ENCODE measurements around the gene DGKQ. TPM values are rescaled to one million over a fixed set of nuclear protein-coding genes. Genes with fewer than 3 reads are reported as not detected.

Gene DGKQ
- total and polyA plus RNA-seq, 2 of the 13 experiments (the other 11 are each of a cell fraction or from before 2014, with no cell fraction given) = 4.5 to 7.2 TPM

GRCh38 chr4:992297-993110, 19.1 kb upstream of the DGKQ start (continued):
- TF ChIP-seq, protein P1, sequence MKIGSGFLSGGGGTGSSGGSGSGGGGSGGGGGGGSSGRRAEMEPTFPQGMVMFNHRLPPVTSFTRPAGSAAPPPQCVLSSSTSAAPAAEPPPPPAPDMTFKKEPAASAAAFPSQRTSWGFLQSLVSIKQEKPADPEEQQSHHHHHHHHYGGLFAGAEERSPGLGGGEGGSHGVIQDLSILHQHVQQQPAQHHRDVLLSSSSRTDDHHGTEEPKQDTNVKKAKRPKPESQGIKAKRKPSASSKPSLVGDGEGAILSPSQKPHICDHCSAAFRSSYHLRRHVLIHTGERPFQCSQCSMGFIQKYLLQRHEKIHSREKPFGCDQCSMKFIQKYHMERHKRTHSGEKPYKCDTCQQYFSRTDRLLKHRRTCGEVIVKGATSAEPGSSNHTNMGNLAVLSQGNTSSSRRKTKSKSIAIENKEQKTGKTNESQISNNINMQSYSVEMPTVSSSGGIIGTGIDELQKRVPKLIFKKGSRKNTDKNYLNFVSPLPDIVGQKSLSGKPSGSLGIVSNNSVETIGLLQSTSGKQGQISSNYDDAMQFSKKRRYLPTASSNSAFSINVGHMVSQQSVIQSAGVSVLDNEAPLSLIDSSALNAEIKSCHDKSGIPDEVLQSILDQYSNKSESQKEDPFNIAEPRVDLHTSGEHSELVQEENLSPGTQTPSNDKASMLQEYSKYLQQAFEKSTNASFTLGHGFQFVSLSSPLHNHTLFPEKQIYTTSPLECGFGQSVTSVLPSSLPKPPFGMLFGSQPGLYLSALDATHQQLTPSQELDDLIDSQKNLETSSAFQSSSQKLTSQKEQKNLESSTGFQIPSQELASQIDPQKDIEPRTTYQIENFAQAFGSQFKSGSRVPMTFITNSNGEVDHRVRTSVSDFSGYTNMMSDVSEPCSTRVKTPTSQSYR (CRISPR knock-in tag; IDR thresholded peaks at IDR 0.05; ENCODE audit: borderline replicate concordance) = 0 out of 2 replicates have a peak, but pooled peaks have one; percentile 53
- TF ChIP-seq, protein P2, sequence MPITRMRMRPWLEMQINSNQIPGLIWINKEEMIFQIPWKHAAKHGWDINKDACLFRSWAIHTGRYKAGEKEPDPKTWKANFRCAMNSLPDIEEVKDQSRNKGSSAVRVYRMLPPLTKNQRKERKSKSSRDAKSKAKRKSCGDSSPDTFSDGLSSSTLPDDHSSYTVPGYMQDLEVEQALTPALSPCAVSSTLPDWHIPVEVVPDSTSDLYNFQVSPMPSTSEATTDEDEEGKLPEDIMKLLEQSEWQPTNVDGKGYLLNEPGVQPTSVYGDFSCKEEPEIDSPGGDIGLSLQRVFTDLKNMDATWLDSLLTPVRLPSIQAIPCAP (CRISPR knock-in tag; IDR thresholded peaks at IDR 0.05; ENCODE audit: low read depth) = peak; percentile 41; the same call in 1 of the 2 replicates
- TF ChIP-seq ZNF441 (CRISPR knock-in tag; IDR thresholded peaks at IDR 0.05; ENCODE audit: borderline replicate concordance) (peak; percentile 23; the same call in 1 of the 2 replicates), ZMYM3 (CRISPR knock-in tag; IDR thresholded peaks at IDR 0.05) (peak; percentile 76; the same call in 1 of the 2 replicates), LBX2 (CRISPR knock-in tag; IDR thresholded peaks at IDR 0.05; ENCODE audit: borderline replicate concordance) (no peak), ZNF772 (CRISPR knock-in tag; IDR thresholded peaks at IDR 0.05) (0 out of 2 replicates have a peak, but pooled peaks have one; percentile 11), POLR2G (IDR thresholded peaks at IDR 0.05; ENCODE audit: low read depth, low read length) (peak; percentile 86), HIVEP1 (CRISPR knock-in tag; IDR thresholded peaks at IDR 0.05) (peak; percentile 82; the same call in 1 of the 2 replicates), JUN (CRISPR knock-in tag; IDR thresholded peaks at IDR 0.05) (peak; percentile 57; the same call in 1 of the 2 replicates), ZNF713 (CRISPR knock-in tag; IDR thresholded peaks at IDR 0.05) (0 out of 2 replicates have a peak, but pooled peaks have one; percentile 44), SP1 (IDR thresholded peaks at IDR 0.05) (no peak), SP1 (CRISPR knock-in tag; IDR thresholded peaks at IDR 0.05) (peak; percentile 75), NR2F6 (IDR thresholded peaks at IDR 0.05) (peak; percentile 97), NR2F6 (CRISPR knock-in tag; IDR thresholded peaks at IDR 0.05) (peak; percentile 99), MEF2D (CRISPR knock-in tag; IDR thresholded peaks at IDR 0.05) (peak; percentile 82), NONO (IDR thresholded peaks at IDR 0.05) (no peak), NONO (CRISPR knock-in tag; conservative IDR thresholded peaks at IDR 0.05) (peak; percentile 68), RARA (CRISPR knock-in tag; IDR thresholded peaks at IDR 0.05) (peak; percentile 93), ZNF768 (CRISPR knock-in tag; IDR thresholded peaks at IDR 0.05) (peak; percentile 60; the same call in 1 of the 2 replicates), ZNF224 (CRISPR knock-in tag; IDR thresholded peaks at IDR 0.05) (0 out of 2 replicates have a peak, but pooled peaks have one; percentile 60), SNAPC2 (CRISPR knock-in tag; IDR thresholded peaks at IDR 0.05) (peak; percentile 62; the same call in 1 of the 2 replicates), ZSCAN22 (CRISPR knock-in tag; IDR thresholded peaks at IDR 0.05) (no peak)
- TF ChIP-seq, protein P3, sequence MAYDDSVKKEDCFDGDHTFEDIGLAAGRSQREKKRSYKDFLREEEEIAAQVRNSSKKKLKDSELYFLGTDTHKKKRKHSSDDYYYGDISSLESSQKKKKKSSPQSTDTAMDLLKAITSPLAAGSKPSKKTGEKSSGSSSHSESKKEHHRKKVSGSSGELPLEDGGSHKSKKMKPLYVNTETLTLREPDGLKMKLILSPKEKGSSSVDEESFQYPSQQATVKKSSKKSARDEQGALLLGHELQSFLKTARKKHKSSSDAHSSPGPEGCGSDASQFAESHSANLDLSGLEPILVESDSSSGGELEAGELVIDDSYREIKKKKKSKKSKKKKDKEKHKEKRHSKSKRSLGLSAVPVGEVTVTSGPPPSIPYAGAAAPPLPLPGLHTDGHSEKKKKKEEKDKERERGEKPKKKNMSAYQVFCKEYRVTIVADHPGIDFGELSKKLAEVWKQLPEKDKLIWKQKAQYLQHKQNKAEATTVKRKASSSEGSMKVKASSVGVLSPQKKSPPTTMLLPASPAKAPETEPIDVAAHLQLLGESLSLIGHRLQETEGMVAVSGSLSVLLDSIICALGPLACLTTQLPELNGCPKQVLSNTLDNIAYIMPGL (CRISPR knock-in tag; IDR thresholded peaks at IDR 0.05; ENCODE audit: borderline replicate concordance in 1 of 2, low read depth in 1 of 2) = peak; percentile 71 to 74; a peak in 3 of 4 replicates
- TF ChIP-seq, protein P4, sequence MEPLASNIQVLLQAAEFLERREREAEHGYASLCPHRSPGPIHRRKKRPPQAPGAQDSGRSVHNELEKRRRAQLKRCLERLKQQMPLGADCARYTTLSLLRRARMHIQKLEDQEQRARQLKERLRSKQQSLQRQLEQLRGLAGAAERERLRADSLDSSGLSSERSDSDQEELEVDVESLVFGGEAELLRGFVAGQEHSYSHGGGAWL (CRISPR knock-in tag; IDR thresholded peaks at IDR 0.05) = no peak; the same call in 1 of the 2 replicates
